Glutamatergic neuron (in vitro differentiated cells): ENCODE data around the gene MASP1. TPM values are rescaled to one million over a fixed set of nuclear protein-coding genes. Genes with fewer than 3 reads are reported as not detected.

Experiments used
- DNase-seq: peaks from one replicate; pipeline ENCODE4 v3.0.0; 2022
- H3K27ac Mint-ChIP-seq: one replicate; pipeline ENCODE4 v1.8.0; 2020; ENCODE audit warnings: mild to moderate bottlenecking, mixed read lengths, inconsistent platforms; ENCODE audit not compliant: unreplicated experiment
- H3K27me3 Mint-ChIP-seq: one replicate; pipeline ENCODE4 v1.8.0; 2020; ENCODE audit warnings: mild to moderate bottlenecking, moderate library complexity, mixed read lengths, inconsistent platforms; ENCODE audit not compliant: unreplicated experiment
- H3K36me3 Mint-ChIP-seq: one replicate; pipeline ENCODE4 v1.8.0; 2020; ENCODE audit warnings: mild to moderate bottlenecking, mixed read lengths, inconsistent platforms; ENCODE audit not compliant: unreplicated experiment
- H3K4me1 Mint-ChIP-seq: one replicate; pipeline ENCODE4 v1.8.0; 2020; ENCODE audit warnings: mild to moderate bottlenecking, low read depth, mixed read lengths, inconsistent platforms; ENCODE audit not compliant: unreplicated experiment
- H3K4me3 Mint-ChIP-seq: one replicate; pipeline ENCODE4 v1.8.0; 2020; ENCODE audit warnings: mild to moderate bottlenecking, mixed read lengths, inconsistent platforms; ENCODE audit not compliant: unreplicated experiment
- H3K9me3 Mint-ChIP-seq: one replicate; pipeline ENCODE4 v1.8.0; 2020; ENCODE audit warnings: mild to moderate bottlenecking, moderate library complexity, mixed read lengths, inconsistent platforms; ENCODE audit not compliant: unreplicated experiment
- CTCF ChIP-seq: fragments of 200-600 bp; sonication (generic); IDR thresholded peaks from one replicate; pipeline ENCODE4 v1.5.0; 2021; ENCODE audit not compliant: partially characterized antibody, unreplicated experiment
- total RNA-seq: library from RNA; stranded (reverse); fragmentation: NEBNext Ultra II Directional; extraction: Animal tissue kit (Norgen Biotek cat#: 25700); gene quantifications from one replicate; pipeline ENCODE4 v1.2.1, GENCODE V29; 2021; ENCODE audit not compliant: unreplicated experiment

MASP1 gene
- total RNA-seq, 1 donor from 2014 or later: 1.7 TPM

- peaks cover 12% of the 10 kb centered on the region for H3K27me3 Mint-ChIP-seq
- peaks cover 2% of the 10 kb centered on the region for H3K9me3 Mint-ChIP-seq
- TF ChIP-seq CTCF: no peak
- no peaks in the 10 kb centered on the region for H3K36me3 Mint-ChIP-seq
- DNase-seq: no peak
- H3K27ac Mint-ChIP-seq: no peak overlapping the region
- no peaks in the 10 kb centered on the region for H3K4me1 Mint-ChIP-seq
- no peak overlapping the region for H3K4me3 Mint-ChIP-seq
These were observed 63.8 kb downstream of the MASP1 start for GRCh38 chr3:187227658-187228258.

GRCh38 chr3:187223799-187224198 is 67.7 kb downstream of the MASP1 start:
- DNase-seq: no peak
- Mint-ChIP-seq H3K36me3 (no peaks in the 10 kb centered on the region), H3K27me3 (peaks cover 7% of the 10 kb centered on the region), H3K4me3 (no peak overlapping the region), H3K27ac (no peak overlapping the region), H3K4me1 (no peaks in the 10 kb centered on the region), H3K9me3 (peaks cover 2% of the 10 kb centered on the region)
- TF ChIP-seq CTCF: no peak

GRCh38 chr3:187222801-187223200 is 68.7 kb downstream of the MASP1 start:
- TF ChIP-seq CTCF: no peak
- no peak for DNase-seq
- Mint-ChIP-seq H3K4me1 (no peaks in the 10 kb centered on the region), H3K9me3 (peaks cover under 1% of the 10 kb centered on the region), H3K27ac (no peak overlapping the region), H3K27me3 (peaks cover 5% of the 10 kb centered on the region), H3K4me3 (no peak overlapping the region), H3K36me3 (no peaks in the 10 kb centered on the region)

- no peak for TF ChIP-seq CTCF
- Mint-ChIP-seq H3K9me3 (peaks cover 6% of the 10 kb centered on the region), H3K36me3 (no peaks in the 10 kb centered on the region), H3K4me1 (no peaks in the 10 kb centered on the region), H3K27ac (no peak overlapping the region), H3K4me3 (no peak overlapping the region), H3K27me3 (no peaks in the 10 kb centered on the region)
- DNase-seq: no peak
These were observed 76.1 kb downstream of the MASP1 start for GRCh38 chr3:187215460-187215859.

GRCh38 chr3:187213616-187214015 is 77.9 kb downstream of the MASP1 start:
- H3K27me3 Mint-ChIP-seq: no peaks in the 10 kb centered on the region
- H3K36me3 Mint-ChIP-seq: peaks cover 6% of the 10 kb centered on the region
- DNase-seq: no peak
- no peak for TF ChIP-seq CTCF
- peaks cover 6% of the 10 kb centered on the region for H3K9me3 Mint-ChIP-seq
- H3K4me1 Mint-ChIP-seq: no peaks in the 10 kb centered on the region
- H3K4me3 Mint-ChIP-seq: no peak overlapping the region
- no peak overlapping the region for H3K27ac Mint-ChIP-seq
